SH-SY5Y (cell line): ENCODE measurements around the gene ADORA2A.

Experiments used
- GATA2 ChIP-seq: IDR thresholded peaks from 2 replicates; pipeline ENCODE4 v1.6.1; 2011; ENCODE audit warnings: mild to moderate bottlenecking, low read depth, low read length
- GATA3 ChIP-seq: IDR thresholded peaks from 2 replicates; pipeline ENCODE4 v1.6.1; 2011; ENCODE audit warnings: low read depth, mild to moderate bottlenecking, low read length, moderate library complexity

DNA sequence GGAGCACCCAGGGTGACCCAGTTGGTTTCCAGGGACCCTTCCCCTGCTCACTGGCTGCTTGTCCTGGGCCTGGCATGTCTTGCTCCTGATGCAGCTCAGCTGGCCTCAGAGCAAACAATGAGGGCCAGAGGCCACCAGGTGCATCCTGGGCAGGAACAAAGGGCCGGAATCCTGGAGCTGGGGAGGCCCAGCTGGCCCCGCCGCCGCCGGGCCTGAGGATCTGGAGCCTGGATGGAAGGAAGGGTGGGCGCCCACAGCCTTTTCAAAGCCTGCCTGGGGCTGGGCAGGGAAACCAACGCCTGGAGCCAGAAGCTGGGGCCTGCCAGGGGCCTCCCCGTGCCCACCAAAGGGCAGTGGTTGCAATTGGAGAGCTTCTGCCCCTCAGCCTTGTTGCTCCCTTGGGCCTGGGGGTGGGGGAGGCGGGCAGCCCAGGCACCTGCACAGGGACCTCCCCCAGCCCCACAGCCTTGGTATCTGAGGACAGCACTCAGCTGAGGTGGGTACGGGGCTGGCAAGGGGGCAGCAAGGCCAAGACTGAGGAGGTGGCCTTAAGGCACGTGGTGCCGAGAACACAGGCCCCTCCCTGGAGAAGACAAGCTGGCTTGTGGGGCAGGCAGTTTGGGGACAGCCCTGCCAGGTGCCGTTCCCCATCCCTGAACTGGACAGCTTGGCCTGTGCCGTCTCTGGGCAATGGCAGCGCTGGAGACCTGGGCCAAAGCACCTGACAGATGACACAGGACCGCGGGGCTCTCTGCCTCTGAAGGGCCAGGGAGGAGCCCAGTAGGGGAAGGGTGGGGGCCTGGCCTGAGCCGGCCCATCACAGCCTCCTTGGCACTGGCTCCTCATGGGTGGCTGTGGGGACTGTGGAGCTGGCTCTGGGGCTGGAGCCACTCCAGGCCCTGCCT is 7.1 kb upstream of the ADORA2A start:
- TF ChIP-seq GATA3 (no peak), GATA2 (no peak)
